Measurements from ENCODE around the gene RIN3.

- TF ChIP-seq CTCF (IDR thresholded peaks at IDR 0.05) (no peak), ZFX (IDR thresholded peaks at IDR 0.05; ENCODE audit: borderline replicate concordance) (no peak)
These were observed 131.5 kb downstream of the RIN3 start for GRCh38 chr14:92644970-92645515.
